ENCODE results near the gene ALDH2.
"Not testable (repeated sequence)": the region's sequence is repeated elsewhere in the genome, so short reads cannot be mapped to it uniquely, and the experiment has no call there.

ALDH2 gene

DNA sequence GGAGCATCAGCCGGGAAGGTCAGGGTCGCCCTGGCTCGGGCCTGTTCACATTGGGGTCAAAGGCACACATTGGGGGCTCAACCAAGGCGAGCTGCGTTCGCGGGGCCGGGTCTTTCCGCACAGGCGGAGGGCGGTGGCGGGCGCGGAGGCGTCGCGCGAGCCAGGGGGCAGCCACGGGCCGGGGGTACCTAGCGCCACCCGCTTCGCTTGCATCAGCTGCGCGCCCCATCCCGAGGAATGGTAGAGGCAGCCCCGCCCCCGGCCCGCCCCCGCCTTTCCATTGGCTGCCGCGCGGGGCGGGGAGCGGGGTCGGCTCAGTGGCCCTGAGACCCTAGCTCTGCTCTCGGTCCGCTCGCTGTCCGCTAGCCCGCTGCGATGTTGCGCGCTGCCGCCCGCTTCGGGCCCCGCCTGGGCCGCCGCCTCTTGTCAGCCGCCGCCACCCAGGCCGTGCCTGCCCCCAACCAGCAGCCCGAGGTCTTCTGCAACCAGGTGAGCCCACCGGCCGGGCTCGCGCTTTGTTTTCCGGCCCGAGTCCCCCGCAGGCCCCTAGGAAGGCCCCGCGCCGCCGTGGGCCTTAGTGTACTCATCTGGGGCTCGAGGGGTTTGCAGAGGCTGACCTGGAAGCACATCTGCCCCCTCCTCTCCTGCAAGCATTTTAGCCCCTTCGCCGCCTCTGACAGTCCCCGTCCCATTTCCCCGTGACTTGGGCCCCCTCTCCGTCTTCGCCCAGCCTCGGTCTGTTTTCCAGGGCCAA is at the start of gene ALDH2:
TSS of gene ALDH2 (plus strand) at position 326 of the 754 bp plus-strand sequence. CDS start at position 376, 50 bp downstream.
- no peak for TF ChIP-seq POLR2A (IDR thresholded peaks at IDR 0.05; ENCODE audit: low read depth, low read length)
- DNase-seq (ENCODE audit: insufficient read length, low spot score) (no peak), FAIRE-seq (no peak)

DNA sequence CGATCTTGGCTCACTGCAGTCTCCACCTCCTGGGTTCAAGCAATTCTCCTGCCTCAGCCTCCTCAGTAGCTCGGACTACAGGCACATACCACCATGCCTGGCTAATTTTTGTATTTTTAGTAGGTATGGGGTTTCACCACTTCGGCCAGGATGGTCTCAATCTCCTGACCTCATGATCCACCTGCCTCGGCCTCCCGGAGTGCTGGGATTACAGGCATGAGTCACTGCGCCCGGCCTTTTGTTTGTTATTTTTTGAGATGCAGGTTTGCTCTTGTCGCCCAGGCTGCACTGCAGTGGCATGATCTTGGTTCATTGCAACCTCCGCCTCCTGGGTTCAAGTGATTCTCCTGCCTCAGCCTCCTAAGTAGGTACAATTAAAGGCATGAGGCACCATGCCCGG is 47.4 kb upstream of the ALDH2 start:
- DNase-seq (ENCODE audit: insufficient read length, low spot score); FAIRE-seq: not testable (repeated sequence)

DNA sequence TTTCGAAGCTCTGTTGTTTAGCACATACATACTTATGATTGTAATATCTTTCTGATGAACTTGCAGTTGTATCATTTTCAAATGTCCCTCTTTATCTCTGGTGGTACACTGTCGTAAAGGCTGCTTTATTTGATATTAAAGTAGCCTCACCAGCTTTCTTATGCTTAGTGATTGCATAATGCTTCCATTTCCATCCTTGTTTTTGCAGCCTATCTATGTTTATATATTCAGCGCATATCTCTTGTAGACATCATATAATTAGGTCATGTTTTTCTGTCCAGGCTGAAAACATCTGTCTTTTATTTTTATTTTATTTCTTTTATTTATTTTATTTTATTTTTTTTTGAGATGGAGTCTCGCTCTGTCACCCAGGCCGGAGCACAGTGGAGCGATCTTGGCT is 46.3 kb upstream of the ALDH2 start:
- no peak for FAIRE-seq
- no peak for DNase-seq (ENCODE audit: insufficient read length, low spot score)
- TF ChIP-seq POLR2A (IDR thresholded peaks at IDR 0.05; ENCODE audit: low read depth, low read length), result no peak

DNA sequence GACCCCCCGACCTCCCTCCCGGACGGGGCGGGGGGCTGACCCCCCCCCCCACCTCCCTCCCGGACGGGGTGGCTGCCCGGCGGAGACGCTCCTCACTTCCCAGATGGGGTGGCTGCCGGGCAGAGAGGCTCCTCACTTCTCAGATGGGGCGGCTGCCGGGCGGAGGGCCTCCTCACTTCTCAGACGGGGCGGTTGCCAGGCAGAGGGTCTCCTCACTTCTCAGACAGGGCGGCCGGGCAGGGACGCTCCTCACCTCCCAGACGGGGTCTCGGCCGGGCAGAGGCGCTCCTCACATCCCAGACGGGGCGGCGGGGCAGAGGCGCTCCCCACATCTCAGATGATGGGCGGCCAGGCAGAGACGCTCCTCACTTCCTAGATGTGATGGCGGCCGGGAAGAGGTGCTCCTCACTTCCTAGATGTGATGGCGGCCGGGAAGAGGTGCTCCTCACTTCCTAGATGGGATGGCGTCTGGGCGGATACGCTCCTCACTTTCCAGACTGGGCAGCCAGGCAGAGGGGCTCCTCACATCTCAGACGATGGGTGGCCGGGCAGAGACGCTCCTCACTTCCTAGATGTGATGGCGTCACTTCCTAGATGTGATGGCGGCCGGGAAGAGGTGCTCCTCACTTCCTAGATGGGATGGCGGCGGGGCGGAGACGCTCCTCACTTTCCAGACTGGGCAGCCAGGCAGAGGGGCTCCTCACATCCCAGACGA is 42.9 kb upstream of the ALDH2 start:
- not testable (repeated sequence) for FAIRE-seq; DNase-seq (ENCODE audit: insufficient read length, low spot score)

DNA sequence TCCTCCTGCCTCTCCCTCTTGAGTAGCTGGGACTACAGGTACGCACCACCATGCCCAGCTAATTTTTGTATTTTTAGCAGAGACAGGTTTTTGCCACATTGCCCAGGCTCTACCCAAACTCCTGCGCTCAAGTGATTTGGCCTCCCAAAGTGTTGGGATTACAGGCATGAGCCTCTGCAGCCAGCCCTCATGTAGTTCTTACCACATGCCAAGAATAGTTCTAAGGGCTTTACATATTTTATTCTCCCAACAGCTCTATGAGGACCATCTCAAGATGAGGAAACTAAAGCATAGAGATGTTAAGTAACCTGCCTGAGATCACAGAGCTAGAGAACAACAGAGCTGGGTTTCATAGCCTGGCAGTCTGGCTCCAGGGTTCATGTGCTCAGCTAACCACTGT is 37.9 kb upstream of the ALDH2 start:
- no peak for TF ChIP-seq POLR2A (IDR thresholded peaks at IDR 0.05; ENCODE audit: low read depth, low read length)
- no peak for FAIRE-seq
- no peak for DNase-seq (ENCODE audit: insufficient read length, low spot score)

DNA sequence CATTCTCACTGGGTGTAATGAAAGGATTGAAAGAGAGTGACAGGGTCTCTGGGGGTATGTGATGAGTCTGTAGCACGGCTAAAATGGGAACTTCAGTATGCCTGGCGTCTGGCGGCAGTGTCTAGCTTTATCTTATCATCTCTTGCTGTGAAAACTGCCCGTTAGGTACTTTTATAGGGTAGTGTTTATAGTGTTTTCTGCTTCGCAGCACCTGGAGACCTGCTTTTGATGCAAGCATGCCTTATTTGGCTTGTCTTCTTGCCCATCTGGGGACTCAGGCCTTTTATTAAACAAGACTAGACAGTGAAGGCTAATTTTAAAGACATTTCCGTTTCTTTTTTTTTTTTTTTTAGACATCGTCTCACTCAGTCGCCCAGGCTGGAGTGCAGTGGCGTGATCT is 36.3 kb upstream of the ALDH2 start:
- DNase-seq (ENCODE audit: insufficient read length, low spot score) (no peak), FAIRE-seq (no peak)
- TF ChIP-seq POLR2A (IDR thresholded peaks at IDR 0.05; ENCODE audit: low read depth, low read length), result no peak

DNA sequence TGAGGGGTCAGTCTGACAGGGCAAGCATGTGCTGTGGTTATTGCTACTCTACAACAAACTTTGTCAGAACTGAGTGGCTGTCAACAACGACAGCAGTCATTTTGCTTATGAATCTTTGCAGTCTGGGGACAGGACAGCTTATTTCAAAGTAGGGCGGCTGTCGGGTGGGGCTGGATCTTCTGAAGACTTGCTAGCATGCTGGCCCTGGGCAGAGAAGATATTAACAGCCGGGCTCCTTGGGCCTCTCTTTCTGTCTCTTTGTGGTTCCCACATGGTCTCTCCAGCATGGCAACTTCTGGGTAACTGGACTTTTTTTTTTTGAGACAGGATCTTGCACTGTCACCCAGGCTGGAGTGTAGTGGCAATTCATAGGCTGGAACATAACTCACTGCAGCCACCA is 33.9 kb upstream of the ALDH2 start:
- no peak for TF ChIP-seq POLR2A (IDR thresholded peaks at IDR 0.05; ENCODE audit: low read depth, low read length)
- FAIRE-seq (no peak), DNase-seq (ENCODE audit: insufficient read length, low spot score) (no peak)

DNA sequence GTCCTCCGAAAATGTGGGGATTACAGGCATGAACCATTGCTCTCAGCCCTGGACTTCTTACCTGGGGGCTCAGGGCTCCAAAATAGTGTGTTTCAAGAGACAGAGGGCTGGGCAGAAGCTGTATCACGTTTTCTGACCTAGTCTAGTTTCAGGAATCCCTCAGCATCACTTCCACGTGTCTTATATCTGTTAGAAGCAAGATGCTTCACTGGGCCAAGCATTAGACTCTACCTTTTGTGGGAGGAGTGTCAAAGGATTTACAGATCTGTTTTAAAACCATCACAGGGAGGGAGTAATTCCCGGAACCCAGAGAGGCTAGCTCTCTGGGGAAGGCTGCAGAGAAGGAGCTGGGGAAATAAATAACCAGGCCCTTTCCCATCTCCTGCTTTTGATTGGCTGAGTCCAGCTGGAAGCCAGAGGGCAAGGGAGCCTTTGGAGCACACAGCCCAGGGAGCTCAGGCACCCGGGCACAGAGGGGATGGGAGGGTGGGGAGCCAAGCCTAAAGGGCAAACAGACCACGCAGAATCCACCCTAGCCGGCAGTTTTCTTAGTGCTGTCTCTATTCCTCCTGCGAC is 33.3 kb upstream of the ALDH2 start:
- DNase-seq (ENCODE audit: insufficient read length, low spot score), result no peak
- no peak for TF ChIP-seq POLR2A (IDR thresholded peaks at IDR 0.05; ENCODE audit: low read depth, low read length)
- FAIRE-seq, result no peak

DNA sequence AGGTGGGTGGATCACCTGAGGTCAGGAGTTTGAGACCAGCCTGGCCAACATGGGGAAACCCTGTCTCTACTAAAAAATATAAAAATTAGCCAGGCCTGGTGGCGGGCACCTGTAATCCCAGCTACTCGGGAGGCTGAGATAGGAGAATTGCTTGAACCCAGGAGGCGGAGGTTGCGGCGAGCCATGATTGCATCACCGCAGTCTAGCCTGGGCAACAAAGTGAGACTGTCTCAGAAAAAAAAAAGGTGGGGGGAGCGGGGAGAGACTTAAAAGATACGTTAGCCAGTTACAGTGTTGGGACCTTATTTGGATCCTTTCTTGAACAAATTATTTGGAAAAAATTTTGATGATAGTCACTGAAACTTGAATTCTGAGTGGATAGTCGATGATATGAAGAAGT is 27.2 kb upstream of the ALDH2 start:
- FAIRE-seq; DNase-seq (ENCODE audit: insufficient read length, low spot score): not testable (repeated sequence)

DNA sequence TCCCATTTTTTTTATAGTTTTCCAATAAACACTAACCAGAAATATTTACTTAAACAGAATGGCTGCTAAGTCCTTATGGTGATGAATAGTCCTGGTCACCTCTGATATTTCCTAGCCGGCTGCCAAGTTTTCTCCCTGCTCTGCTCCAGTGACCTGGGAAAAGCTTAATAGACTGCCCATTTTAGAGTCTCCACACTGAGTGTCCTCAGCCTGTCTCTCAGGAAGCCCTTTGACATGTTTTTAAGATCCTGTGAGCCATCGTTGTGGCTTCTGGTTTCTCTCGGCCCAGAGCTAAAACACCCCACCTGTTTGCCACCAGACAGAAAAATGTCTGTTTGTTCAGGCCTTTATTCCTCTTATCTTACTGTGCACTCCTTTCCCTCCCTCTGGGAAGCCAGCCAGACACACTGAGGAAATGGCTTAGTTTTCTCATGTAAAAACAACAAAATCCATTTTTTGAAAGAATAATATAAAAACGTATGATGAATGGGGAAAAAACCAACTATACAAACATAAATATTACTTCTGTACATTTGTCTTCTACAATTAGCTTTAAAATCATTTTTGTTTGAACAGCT is 25.4 kb upstream of the ALDH2 start:
- DNase-seq (ENCODE audit: insufficient read length, low spot score), result no peak
- no peak for TF ChIP-seq POLR2A (IDR thresholded peaks at IDR 0.05; ENCODE audit: low read depth, low read length)
- FAIRE-seq, result no peak

DNA sequence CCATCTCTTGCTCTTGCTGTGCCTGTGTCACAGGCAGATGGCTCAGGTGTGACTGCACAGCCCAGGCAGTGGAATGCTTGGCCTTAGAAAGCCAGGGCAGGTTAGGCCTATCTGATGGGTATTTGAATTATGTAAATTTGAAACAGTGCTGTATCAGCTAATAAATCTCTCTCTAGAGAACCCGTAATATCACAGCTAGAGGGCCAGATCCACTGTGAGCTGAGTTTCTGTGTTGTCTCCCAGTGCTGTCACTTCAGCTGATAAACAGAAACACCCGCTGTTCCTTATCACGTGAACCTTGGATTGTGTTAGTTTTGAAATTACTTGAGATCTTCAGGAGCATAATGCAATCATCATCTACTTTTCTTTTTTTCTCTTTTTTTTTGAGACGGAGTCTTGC is 21.5 kb upstream of the ALDH2 start:
- no peak for TF ChIP-seq POLR2A (IDR thresholded peaks at IDR 0.05; ENCODE audit: low read depth, low read length)
- FAIRE-seq (no peak), DNase-seq (ENCODE audit: insufficient read length, low spot score) (no peak)

DNA sequence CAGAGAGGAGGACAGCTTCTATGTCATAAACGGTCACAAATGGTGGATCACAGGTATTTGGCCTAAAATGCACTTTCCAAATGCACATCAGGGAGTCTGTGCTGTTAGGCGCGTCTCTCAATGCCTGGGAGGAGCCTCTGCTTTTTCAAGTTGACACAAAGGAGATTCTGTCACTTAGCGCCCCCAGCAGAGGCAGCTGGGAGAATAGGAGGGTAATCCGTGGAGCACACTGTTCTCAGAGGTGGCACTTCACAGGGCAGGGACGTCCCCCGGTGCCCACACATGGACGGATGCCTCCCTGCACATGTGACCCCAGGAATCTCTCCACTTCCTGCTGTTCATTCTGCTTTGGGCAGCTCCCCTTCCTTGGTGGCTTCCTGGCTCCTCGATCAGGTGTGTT is 19.4 kb upstream of the ALDH2 start:
- TF ChIP-seq POLR2A (IDR thresholded peaks at IDR 0.05; ENCODE audit: low read depth, low read length), result no peak
- FAIRE-seq (no peak), DNase-seq (ENCODE audit: insufficient read length, low spot score) (no peak)

DNA sequence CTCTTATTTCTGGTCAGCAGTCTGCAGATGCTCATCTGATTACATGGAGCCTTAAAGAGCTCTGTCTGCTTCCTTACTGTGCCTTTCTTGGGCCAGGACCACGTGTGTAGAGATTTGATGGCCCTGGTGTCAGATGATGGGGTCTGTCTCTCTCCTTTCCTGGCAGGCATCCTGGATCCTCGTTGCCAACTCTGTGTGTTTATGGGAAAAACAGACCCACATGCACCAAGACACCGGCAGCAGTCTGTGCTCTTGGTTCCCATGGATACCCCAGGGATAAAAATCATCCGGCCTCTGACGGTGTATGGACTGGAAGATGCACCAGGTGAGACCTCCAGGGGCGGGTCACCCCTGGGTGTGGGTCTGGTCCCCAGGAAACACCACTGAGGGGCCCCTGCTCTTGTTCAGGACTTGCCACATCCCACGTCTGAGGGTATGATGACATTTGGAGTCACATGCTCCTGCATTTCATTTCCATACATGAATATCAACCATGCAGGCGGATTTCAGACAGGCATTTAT is 18.5 kb upstream of the ALDH2 start:
- TF ChIP-seq POLR2A (IDR thresholded peaks at IDR 0.05; ENCODE audit: low read depth, low read length), result no peak
- no peak for DNase-seq (ENCODE audit: insufficient read length, low spot score)
- no peak for FAIRE-seq

DNA sequence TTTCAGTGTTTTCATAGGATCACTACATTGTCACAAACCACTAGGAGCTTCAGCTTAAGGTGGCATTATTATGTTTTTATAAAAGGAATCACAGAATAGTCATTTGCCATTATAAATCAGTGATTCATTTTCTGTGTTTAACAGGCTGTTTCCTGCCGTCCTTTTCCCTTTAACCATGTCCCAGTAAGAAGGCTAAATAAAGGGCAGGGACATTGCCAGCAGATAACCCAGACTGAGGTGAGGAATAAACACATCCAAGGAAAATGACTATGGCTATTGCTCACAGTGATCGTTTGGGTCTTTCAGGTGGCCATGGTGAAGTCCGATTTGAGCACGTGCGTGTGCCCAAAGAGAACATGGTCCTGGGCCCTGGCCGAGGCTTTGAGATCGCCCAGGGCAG is 17.9 kb upstream of the ALDH2 start:
- FAIRE-seq (no peak), DNase-seq (ENCODE audit: insufficient read length, low spot score) (no peak)
- TF ChIP-seq POLR2A (IDR thresholded peaks at IDR 0.05; ENCODE audit: low read depth, low read length), result no peak
